Measurements from ENCODE around the gene RPL22. TPM values are rescaled to one million over a fixed set of nuclear protein-coding genes. Genes with fewer than 3 reads are reported as not detected.

RPL22 gene
- total RNA-seq, 4 donors from 2014 or later = 75.5 to 237 (median 192) TPM

GRCh38 chr1:6185635-6186382 lies 13.6 kb downstream of the RPL22 start:
- Histone ChIP-seq H3K27me3 (peaks cover 0 to 15% (median 0%) of the 10 kb centered on the region in 4 donors), H3K4me3 (no peak overlapping the region), H3K27ac (no peak overlapping the region), H3K36me3 (peaks cover 5 to 59% (median 29%) of the 10 kb centered on the region in 3 donors), H3K9me3 (no peaks in the 10 kb centered on the region), H3K4me1 (peaks cover 4 to 20% (median 6%) of the 10 kb centered on the region in 3 donors)
- WGBS, 2 donors = 63 to 67% methylated on average over 10 of the region's 10 CpGs
- TF ChIP-seq POLR2A (IDR thresholded peaks at IDR 0.05) = no peak
- TF ChIP-seq CTCF (IDR thresholded peaks at IDR 0.05) = peak in 5 of 6 experiments; percentile 17 to 47 (median 28)
- intact Hi-C loops (cut with DNase I) = no loop called here
- DNase-seq = no peak

- Histone ChIP-seq H3K9me3 (no peaks in the 10 kb centered on the region), H3K27me3 (peaks cover 0 to 21% (median 0%) of the 10 kb centered on the region in 4 donors), H3K36me3 (peaks cover 5 to 52% (median 23%) of the 10 kb centered on the region in 3 donors), H3K4me3 (no peak overlapping the region), H3K27ac (no peak overlapping the region), H3K4me1 (peaks cover 7 to 27% (median 13%) of the 10 kb centered on the region in 3 donors)
- WGBS, 2 donors = 21 to 34% methylated on average over 3 of the region's 3 CpGs
- no peak for TF ChIP-seq POLR2A (IDR thresholded peaks at IDR 0.05)
- TF ChIP-seq CTCF (IDR thresholded peaks at IDR 0.05) = no peak
- DNase-seq = no peak
- intact Hi-C loops (cut with DNase I) = no loop called here
Measured at GRCh38 chr1:6185151-6185550, 14.2 kb downstream of the RPL22 start.

- peaks cover 7 to 34% (median 21%) of the 10 kb centered on the region in 3 donors for H3K4me1 ChIP-seq
- H3K36me3 ChIP-seq = peaks cover 5 to 43% (median 16%) of the 10 kb centered on the region in 3 donors
- intact Hi-C loops (cut with DNase I) = no loop called here
- H3K27ac ChIP-seq = no peak overlapping the region
- H3K9me3 ChIP-seq = no peaks in the 10 kb centered on the region
- 71 to 77% methylated on average over 12 to 13 of the region's 13 CpGs for WGBS, 2 donors
- peaks cover 0 to 31% (median under 1%) of the 10 kb centered on the region in 4 donors for H3K27me3 ChIP-seq
- no peak for DNase-seq
- H3K4me3 ChIP-seq = no peak overlapping the region
- TF ChIP-seq CTCF (IDR thresholded peaks at IDR 0.05) (no peak), POLR2A (IDR thresholded peaks at IDR 0.05) (no peak)
Measured at GRCh38 chr1:6184083-6184783, 15.2 kb downstream of the RPL22 start.

GRCh38 chr1:6183520-6183989 lies 15.8 kb downstream of the RPL22 start:
- TF ChIP-seq CTCF (IDR thresholded peaks at IDR 0.05) = peak in 1 of 6 experiments; percentile 7
- TF ChIP-seq POLR2A (IDR thresholded peaks at IDR 0.05) = no peak

More at GRCh38 chr1:6183520-6183989, 15.8 kb downstream of the RPL22 start:
- intact Hi-C loops (cut with DNase I) = no loop called here
- no peak for DNase-seq
- no peak overlapping the region for H3K4me3 ChIP-seq
- WGBS, 2 donors = 30 to 53% methylated on average over 6 of the region's 6 CpGs
- H3K9me3 ChIP-seq = no peaks in the 10 kb centered on the region
- peaks cover 4 to 37% (median 15%) of the 10 kb centered on the region in 3 donors for H3K36me3 ChIP-seq
- peaks cover 14 to 41% (median 27%) of the 10 kb centered on the region in 3 donors for H3K4me1 ChIP-seq
- no peak overlapping the region for H3K27ac ChIP-seq
- H3K27me3 ChIP-seq = peaks cover 0 to 37% (median 5%) of the 10 kb centered on the region in 4 donors

All from esophagus squamous epithelium (tissue), 5 donors.